NCI-H748 treated with DMSO at 0.1 percent for 48 hours (cell line): ENCODE data around the gene SPATA7.

Experiments
- DNase-seq: peaks from one replicate; lab custom pipeline; 2025; lab: John Stamatoyannopoulos, UW

SPATA7 gene

DNA sequence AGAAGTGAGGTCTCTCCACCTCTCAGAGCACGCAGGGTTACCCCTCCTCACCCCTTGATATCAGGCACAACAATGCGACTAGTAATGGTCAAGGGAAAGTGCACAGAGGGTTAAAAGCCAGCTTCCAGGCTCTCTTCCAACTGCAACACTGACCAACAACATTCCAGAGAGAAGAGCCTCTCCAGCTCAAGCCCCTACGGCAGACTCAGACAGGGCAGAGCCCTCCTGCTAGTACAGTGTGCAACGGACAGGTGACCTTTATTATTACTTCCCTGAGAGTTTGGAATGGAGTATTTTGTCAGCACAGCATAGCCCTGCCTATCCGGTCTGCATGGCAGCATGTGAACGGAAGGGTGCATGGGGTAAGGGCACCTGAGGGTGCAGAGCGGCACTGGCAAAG lies 96.3 kb downstream of the SPATA7 start:
- DNase-seq, result no peak

DNA sequence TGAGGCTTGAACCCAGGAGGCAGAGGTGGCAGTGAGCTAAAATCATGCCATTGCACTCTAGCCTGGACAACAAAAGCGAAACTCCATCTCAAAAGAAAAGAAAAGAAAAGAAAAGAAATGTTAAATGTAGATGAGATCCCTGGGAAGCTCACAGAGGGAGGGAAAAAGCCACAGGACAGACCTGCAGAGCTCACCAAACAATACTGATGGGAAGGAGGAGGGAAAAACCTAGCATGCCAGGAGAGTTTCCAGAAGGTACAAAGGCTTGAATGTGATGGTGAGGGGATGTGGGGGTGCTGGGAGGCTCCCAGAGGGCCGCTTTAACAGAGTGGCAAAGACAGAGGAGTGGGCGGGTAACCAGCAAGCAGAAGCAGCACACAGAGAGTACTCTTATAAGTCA lies 97.1 kb downstream of the SPATA7 start:
- no peak for DNase-seq
